ENCODE measurements around the gene CAPRIN2.

DNA sequence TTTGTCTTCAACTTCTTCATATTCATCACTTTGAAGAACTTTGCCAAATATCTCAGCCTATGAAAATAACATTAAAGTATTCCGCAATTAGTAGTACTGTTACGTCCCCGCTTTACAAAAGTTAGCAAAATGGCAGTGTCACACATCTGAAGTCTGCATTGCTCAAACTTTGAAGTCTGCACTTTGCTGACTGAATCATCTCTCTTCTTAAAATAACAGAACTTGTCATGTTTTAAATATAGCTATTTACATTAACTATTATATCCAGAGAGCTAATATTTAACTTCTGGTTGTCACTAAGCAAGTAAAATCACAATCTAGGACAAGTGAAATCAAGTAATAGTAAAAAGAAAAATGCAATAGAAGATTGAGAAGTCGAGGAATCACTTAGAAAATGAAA lies 93.5 kb downstream of the CAPRIN2 start:
- TF ChIP-seq POLR2A (IDR thresholded peaks at IDR 0.05), result no peak
- TF ChIP-seq, protein P1, sequence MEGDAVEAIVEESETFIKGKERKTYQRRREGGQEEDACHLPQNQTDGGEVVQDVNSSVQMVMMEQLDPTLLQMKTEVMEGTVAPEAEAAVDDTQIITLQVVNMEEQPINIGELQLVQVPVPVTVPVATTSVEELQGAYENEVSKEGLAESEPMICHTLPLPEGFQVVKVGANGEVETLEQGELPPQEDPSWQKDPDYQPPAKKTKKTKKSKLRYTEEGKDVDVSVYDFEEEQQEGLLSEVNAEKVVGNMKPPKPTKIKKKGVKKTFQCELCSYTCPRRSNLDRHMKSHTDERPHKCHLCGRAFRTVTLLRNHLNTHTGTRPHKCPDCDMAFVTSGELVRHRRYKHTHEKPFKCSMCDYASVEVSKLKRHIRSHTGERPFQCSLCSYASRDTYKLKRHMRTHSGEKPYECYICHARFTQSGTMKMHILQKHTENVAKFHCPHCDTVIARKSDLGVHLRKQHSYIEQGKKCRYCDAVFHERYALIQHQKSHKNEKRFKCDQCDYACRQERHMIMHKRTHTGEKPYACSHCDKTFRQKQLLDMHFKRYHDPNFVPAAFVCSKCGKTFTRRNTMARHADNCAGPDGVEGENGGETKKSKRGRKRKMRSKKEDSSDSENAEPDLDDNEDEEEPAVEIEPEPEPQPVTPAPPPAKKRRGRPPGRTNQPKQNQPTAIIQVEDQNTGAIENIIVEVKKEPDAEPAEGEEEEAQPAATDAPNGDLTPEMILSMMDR (IDR thresholded peaks at IDR 0.05), result no peak
- TF ChIP-seq EP300 (IDR thresholded peaks at IDR 0.05), result no peak
